ENCODE measurements around the gene CHST5. TPM values are rescaled to one million over a fixed set of nuclear protein-coding genes. Genes with fewer than 3 reads are reported as not detected.

Gene CHST5
- total RNA-seq, 1 experiment from 2014 or later: 0.54 TPM

- BruUV-seq (replicated peaks): no TSS peak
- intact Hi-C loops (cut with micrococcal nuclease; ENCODE audit: unreplicated experiment): no loop called here
- TF ChIP-seq EZH2 (IDR thresholded peaks at IDR 0.05; ENCODE audit: borderline replicate concordance, low read depth, low read length, poor library complexity, severe bottlenecking): no peak
- no peak for TF ChIP-seq CTCF (conservative IDR thresholded peaks at IDR 0.05; ENCODE audit: low read depth, low read length)
- Histone ChIP-seq H3K36me3 (ENCODE audit: insufficient read depth, low read length, poor library complexity, severe bottlenecking) (peaks cover 53% of the 10 kb centered on the region), H3K4me1 (ENCODE audit: insufficient read depth, low read length, poor library complexity, severe bottlenecking) (peaks cover 3% of the 10 kb centered on the region), H3K4me3 (ENCODE audit: low read depth, low read length, poor library complexity, severe bottlenecking) (no peak overlapping the region), H3K27me3 (replicated peaks; ENCODE audit: insufficient read depth, low read depth, low read length, poor library complexity) (no peaks in the 10 kb centered on the region), H3K27ac (ENCODE audit: low read depth, low read length, poor library complexity, severe bottlenecking) (no peak overlapping the region), H3K9me3 (ENCODE audit: low read depth, low read length, poor library complexity, severe bottlenecking) (no peaks in the 10 kb centered on the region)
- DNase-seq (ENCODE audit: low spot score): no peak
- ChIA-PET CTCF (no interaction called here), POLR2A (ENCODE audit: low non-redundant PET) (interaction anchor here (0.7 kb wide), 1 partner anchor 69 kb away, joined by 3 read pairs; the partner anchor contains the start of genes KARS1 and TERF2IP)
These were observed 42.8 kb upstream of the CHST5 start for GRCh38 chr16:75578725-75579124.

- Histone ChIP-seq H3K9me3 (ENCODE audit: low read depth, low read length, poor library complexity, severe bottlenecking) (no peaks in the 10 kb centered on the region), H3K4me3 (ENCODE audit: low read depth, low read length, poor library complexity, severe bottlenecking) (no peak overlapping the region), H3K36me3 (ENCODE audit: insufficient read depth, low read length, poor library complexity, severe bottlenecking) (peaks cover 58% of the 10 kb centered on the region), H3K27me3 (replicated peaks; ENCODE audit: insufficient read depth, low read depth, low read length, poor library complexity) (no peaks in the 10 kb centered on the region), H3K27ac (ENCODE audit: low read depth, low read length, poor library complexity, severe bottlenecking) (no peak overlapping the region), H3K4me1 (ENCODE audit: insufficient read depth, low read length, poor library complexity, severe bottlenecking) (peaks cover 3% of the 10 kb centered on the region)
- CTCF ChIA-PET: no interaction called here
- no TSS peak for BruUV-seq (replicated peaks)
- TF ChIP-seq EZH2 (IDR thresholded peaks at IDR 0.05; ENCODE audit: borderline replicate concordance, low read depth, low read length, poor library complexity, severe bottlenecking): no peak
- no peak for DNase-seq (ENCODE audit: low spot score)
- intact Hi-C loops (cut with micrococcal nuclease; ENCODE audit: unreplicated experiment): no loop called here
- POLR2A ChIA-PET (ENCODE audit: low non-redundant PET): no interaction called here
These were observed 42.3 kb upstream of the CHST5 start for GRCh38 chr16:75578212-75578611.

DNA sequence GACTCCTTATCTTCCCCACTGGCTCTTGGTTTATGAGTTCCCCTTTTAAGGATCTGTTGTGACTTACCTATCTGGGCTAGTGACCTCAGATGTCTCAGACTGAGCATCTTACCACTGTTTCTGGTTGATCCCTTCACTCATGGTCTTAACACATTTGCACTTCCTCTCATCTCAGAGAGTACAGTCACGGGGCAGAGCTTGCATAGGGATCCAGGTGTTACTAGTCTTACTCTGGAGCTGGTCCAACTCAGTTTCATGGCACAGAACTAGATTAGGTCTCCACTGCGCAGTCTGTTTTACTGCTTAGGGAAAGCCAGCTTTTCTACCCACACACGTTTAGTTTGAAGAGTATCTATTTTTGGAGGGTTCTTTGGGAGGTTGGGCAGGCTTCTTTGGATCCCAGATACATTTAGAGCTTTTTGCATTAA lies 40.5 kb upstream of the CHST5 start:
- Histone ChIP-seq H3K36me3 (ENCODE audit: insufficient read depth, low read length, poor library complexity, severe bottlenecking) (peaks cover 71% of the 10 kb centered on the region), H3K4me3 (ENCODE audit: low read depth, low read length, poor library complexity, severe bottlenecking) (no peak overlapping the region), H3K9me3 (ENCODE audit: low read depth, low read length, poor library complexity, severe bottlenecking) (no peaks in the 10 kb centered on the region), H3K27ac (ENCODE audit: low read depth, low read length, poor library complexity, severe bottlenecking) (no peak overlapping the region), H3K27me3 (replicated peaks; ENCODE audit: insufficient read depth, low read depth, low read length, poor library complexity) (no peaks in the 10 kb centered on the region), H3K4me1 (ENCODE audit: insufficient read depth, low read length, poor library complexity, severe bottlenecking) (peaks cover 3% of the 10 kb centered on the region)
- POLR2A ChIA-PET (ENCODE audit: low non-redundant PET): interaction anchor here (0.6 kb wide), 1 partner anchor 44 kb away, joined by 3 read pairs; no protein-coding TSS in a partner anchor
- no peak for TF ChIP-seq EZH2 (IDR thresholded peaks at IDR 0.05; ENCODE audit: borderline replicate concordance, low read depth, low read length, poor library complexity, severe bottlenecking)
- TF ChIP-seq CTCF (conservative IDR thresholded peaks at IDR 0.05; ENCODE audit: low read depth, low read length): no peak
- CTCF ChIA-PET: no interaction called here
- no TSS peak for BruUV-seq (replicated peaks)
- DNase-seq (ENCODE audit: low spot score): no peak
- intact Hi-C loops (cut with micrococcal nuclease; ENCODE audit: unreplicated experiment): no loop called here

DNA sequence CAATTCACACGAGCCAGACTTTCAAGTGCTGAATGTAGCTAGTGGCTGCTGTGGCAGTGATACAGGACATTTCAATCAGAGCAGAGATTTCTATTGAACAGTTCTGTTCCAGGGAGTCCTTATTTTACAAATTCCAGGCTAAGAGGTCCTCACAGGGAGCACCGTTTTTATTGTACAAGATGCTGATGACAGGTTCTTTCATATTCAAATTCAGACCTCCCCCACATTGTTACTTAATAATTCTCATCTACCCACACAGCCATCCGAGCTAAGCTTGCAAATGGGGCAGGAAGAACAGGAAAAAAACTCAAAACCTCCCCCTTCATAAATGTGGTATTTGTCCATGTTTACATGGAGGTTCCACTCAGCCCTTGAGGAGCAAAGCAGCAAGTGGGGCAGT lies 40.0 kb upstream of the CHST5 start:
- Histone ChIP-seq H3K9me3 (ENCODE audit: low read depth, low read length, poor library complexity, severe bottlenecking) (no peaks in the 10 kb centered on the region), H3K4me1 (ENCODE audit: insufficient read depth, low read length, poor library complexity, severe bottlenecking) (peaks cover 3% of the 10 kb centered on the region), H3K36me3 (ENCODE audit: insufficient read depth, low read length, poor library complexity, severe bottlenecking) (peaks cover 73% of the 10 kb centered on the region), H3K27me3 (replicated peaks; ENCODE audit: insufficient read depth, low read depth, low read length, poor library complexity) (no peaks in the 10 kb centered on the region), H3K27ac (ENCODE audit: low read depth, low read length, poor library complexity, severe bottlenecking) (no peak overlapping the region), H3K4me3 (ENCODE audit: low read depth, low read length, poor library complexity, severe bottlenecking) (no peak overlapping the region)
- no TSS peak for BruUV-seq (replicated peaks)
- CTCF ChIA-PET: no interaction called here
- no peak for DNase-seq (ENCODE audit: low spot score)
- POLR2A ChIA-PET (ENCODE audit: low non-redundant PET): interaction anchor here (0.6 kb wide), 1 partner anchor 44 kb away, joined by 3 read pairs; no protein-coding TSS in a partner anchor
- intact Hi-C loops (cut with micrococcal nuclease; ENCODE audit: unreplicated experiment): no loop called here
- no peak for TF ChIP-seq EZH2 (IDR thresholded peaks at IDR 0.05; ENCODE audit: borderline replicate concordance, low read depth, low read length, poor library complexity, severe bottlenecking)
- TF ChIP-seq CTCF (conservative IDR thresholded peaks at IDR 0.05; ENCODE audit: low read depth, low read length): no peak
